SK-N-SH (cell line): ENCODE data around the gene GTF2F2. TPM values are rescaled to one million over a fixed set of nuclear protein-coding genes. Genes with fewer than 3 reads are reported as not detected.

Experiments used
- CTCF ChIA-PET: fragments of 300-600, 350-600 bp; formaldehyde crosslinking; extraction: SDS; loops from one replicate; lab custom pipeline; 2021; lab: Yijun Ruan, JAX
- POLR2A ChIA-PET: fragments of 350-600 bp; sonication (Branson Sonifier 250); formaldehyde crosslinking; extraction: SDS; loops from one replicate; lab custom pipeline; 2020; ENCODE audit warnings: antibody characterized with exemption, inconsistent platforms; lab: Yijun Ruan, JAX
- DNase-seq: peaks from one replicate; pipeline ENCODE4 v3.0.0; 2012
- H2AFZ ChIP-seq: fragments of 200-600 bp; sonication (generic); 2 replicates; pipeline ENCODE4 v1.8.1; 2016; ENCODE audit warnings: antibody characterized with exemption, mild to moderate bottlenecking, low read depth
- H3F3A ChIP-seq: fragments of 200-600 bp; sonication (generic); replicated peaks from 2 replicates; pipeline ENCODE3; 2016; ENCODE audit warnings: antibody characterized with exemption, mild to moderate bottlenecking; ENCODE audit not compliant: insufficient read depth
- H3K27ac ChIP-seq, 2 experiments: fragments of 200-500 bp in 1 of 2; fragments of 200-600 bp in 1 of 2; sonication (Bioruptor generic) in 1 of 2; sonication (generic), shearing (Covaris generic) in 1 of 2; 2 replicates each; pipeline versions ENCODE4 v1.5.1 to v1.6.1; 2014 to 2016; ENCODE audit warnings: low read depth in 2 of 2, inconsistent platforms in 1 of 2, low read length in 1 of 2, mild to moderate bottlenecking in 1 of 2, mixed read lengths in 1 of 2
- H3K27me3 ChIP-seq: fragments of 200-600 bp; sonication (generic), shearing (Covaris generic); 2 replicates; pipeline ENCODE4 v1.6.1; 2016; ENCODE audit warnings: mixed run types; ENCODE audit not compliant: insufficient read depth
- H3K36me3 ChIP-seq, 2 experiments: fragments of 200-500 bp in 1 of 2; fragments of 200-600 bp in 1 of 2; sonication (Bioruptor generic) in 1 of 2; sonication (generic) in 1 of 2; replicated peaks in 1 of 2; 2 replicates each; pipeline versions ENCODE3 to v1.5.1; 2014 to 2016; ENCODE audit warnings: low read length in 1 of 2, mild to moderate bottlenecking in 1 of 2; ENCODE audit not compliant: insufficient read depth in 2 of 2, control insufficient read depth in 1 of 2
- H3K4me1 ChIP-seq, 2 experiments: fragments of 200-500 bp in 1 of 2; fragments of 200-600 bp in 1 of 2; sonication (Bioruptor generic) in 1 of 2; sonication (generic), shearing (Covaris generic) in 1 of 2; 2 replicates each; pipeline versions ENCODE4 v1.5.1 to v1.6.1; 2014 to 2016; ENCODE audit warnings: low read depth in 1 of 2, low read length in 1 of 2, mixed run types in 1 of 2; ENCODE audit not compliant: insufficient read depth in 2 of 2, control insufficient read depth in 1 of 2
- H3K4me2 ChIP-seq: fragments of 200-600 bp; sonication (generic), shearing (Covaris generic); 2 replicates; pipeline ENCODE4 v1.6.1; 2017; ENCODE audit warnings: mixed run types
- H3K4me3 ChIP-seq, 2 experiments: fragments of 200-500 bp in 1 of 2; fragments of 200-600 bp in 1 of 2; sonication (Bioruptor generic) in 1 of 2; sonication (generic), shearing (Covaris generic) in 1 of 2; 2 replicates each; pipeline versions ENCODE4 v1.5.1 to v1.8.1; 2014 to 2016; ENCODE audit warnings: low read depth in 2 of 2, inconsistent platforms in 1 of 2, low read length in 1 of 2, mild to moderate bottlenecking in 1 of 2, mixed read lengths in 1 of 2, moderate library complexity in 1 of 2
- H3K79me2 ChIP-seq: fragments of 200-600 bp; sonication (generic); 2 replicates; pipeline ENCODE4 v1.8.1; 2017; ENCODE audit warnings: mild to moderate bottlenecking; ENCODE audit not compliant: insufficient read depth
- H3K9ac ChIP-seq: fragments of 200-600 bp; sonication (generic); 2 replicates; pipeline ENCODE4 v1.6.1; 2017; ENCODE audit warnings: mixed run types
- H3K9me2 ChIP-seq: fragments of 200-600 bp; sonication (generic); 2 replicates; pipeline ENCODE4 v1.6.1; 2017; ENCODE audit warnings: mixed run types
- H3K9me3 ChIP-seq: fragments of 200-600 bp; sonication (generic); 2 replicates; pipeline ENCODE4 v1.6.1; 2017; ENCODE audit warnings: mixed run types, mild to moderate bottlenecking, moderate library complexity
- H4K20me1 ChIP-seq: fragments of 200-600 bp; sonication (generic); 2 replicates; pipeline ENCODE4 v1.6.1; 2017; ENCODE audit warnings: mild to moderate bottlenecking, mixed run types; ENCODE audit not compliant: insufficient read depth
- CHD2 ChIP-seq: fragments of 150-350 bp; IDR thresholded peaks from 2 replicates; pipeline ENCODE4 v1.6.1; 2018; ENCODE audit warnings: low read length; ENCODE audit not compliant: partially characterized antibody
- FOSL2 ChIP-seq: IDR thresholded peaks from 2 replicates; pipeline ENCODE4 v1.4.0; 2012; ENCODE audit warnings: low read depth, mild to moderate bottlenecking, moderate library complexity, borderline replicate concordance
- FOXM1 ChIP-seq: IDR thresholded peaks from 2 replicates; pipeline ENCODE4 v1.4.0; 2012; ENCODE audit warnings: low read depth, mild to moderate bottlenecking
- GATA2 ChIP-seq: sonication (generic); formaldehyde crosslinking; IDR thresholded peaks from 2 replicates; pipeline ENCODE4 v1.5.0; 2020; ENCODE audit warnings: mild to moderate bottlenecking, missing genetic modification reagents
- JUND ChIP-seq: IDR thresholded peaks from 2 replicates; pipeline ENCODE4 v1.4.0; 2012
- MXI1 ChIP-seq: IDR thresholded peaks from 2 replicates; pipeline ENCODE4 v1.6.1; 2012; ENCODE audit warnings: mild to moderate bottlenecking, low read depth, low read length, improper control_type of control experiment
- NFIC ChIP-seq: IDR thresholded peaks from 2 replicates; pipeline ENCODE4 v1.4.0; 2012; ENCODE audit warnings: borderline replicate concordance
- PBX3 ChIP-seq: IDR thresholded peaks from 2 replicates; pipeline ENCODE4; 2012
- RAD21 ChIP-seq: IDR thresholded peaks from 2 replicates; pipeline ENCODE4 v1.6.1; 2012; ENCODE audit warnings: mild to moderate bottlenecking, low read length
- RCOR1 ChIP-seq: fragments of 150-350 bp; IDR thresholded peaks from 2 replicates; pipeline ENCODE4 v1.6.1; 2017; ENCODE audit warnings: antibody characterized with exemption, low read length
- TAF1 ChIP-seq: IDR thresholded peaks from 2 replicates; pipeline ENCODE4 v1.6.1; 2012; ENCODE audit warnings: low read depth, mild to moderate bottlenecking, low read length, moderate library complexity, borderline replicate concordance
- TCF12 ChIP-seq: IDR thresholded peaks from 2 replicates; pipeline ENCODE4 v1.4.0; 2012
- YY1 ChIP-seq: IDR thresholded peaks from 2 replicates; pipeline ENCODE4 v1.4.0; 2012; ENCODE audit warnings: low read depth, mild to moderate bottlenecking
- WGBS: methylation state at CpG from one replicate; pipeline ENCODE4 v1.1.6; 2017; ENCODE audit warnings: low lambda C conversion rate; 5-methylcytosine and 5-hydroxymethylcytosine counted together
- polyA plus RNA-seq, 3 experiments: library from polyadenylated mRNA; depleted of rRNA; stranded (reverse); fragments of >200 nt; gene quantifications; 2 replicates each; pipeline ENCODE4 v1.2.3, GENCODE V29; 2012
- TF ChIP-seq, protein P1 (sequence below): fragments of 150-350 bp; IDR thresholded peaks from 2 replicates; pipeline ENCODE4 v1.6.1; 2016; ENCODE audit warnings: mild to moderate bottlenecking, low read depth, low read length
- TF ChIP-seq, protein P2 (sequence below): IDR thresholded peaks from 2 replicates; pipeline ENCODE4 v1.4.0; 2012; ENCODE audit warnings: low read depth
- TF ChIP-seq, protein P3 (sequence below): IDR thresholded peaks from 2 replicates; pipeline ENCODE4 v1.4.0; 2012; ENCODE audit warnings: low read depth, borderline replicate concordance
- TF ChIP-seq, protein P4 (sequence below): fragments of 150-350 bp; IDR thresholded peaks from 2 replicates; pipeline ENCODE4 v1.6.1; 2017; ENCODE audit warnings: antibody characterized with exemption, low read length, low read depth, borderline replicate concordance
- TF ChIP-seq, protein P5 (sequence below): IDR thresholded peaks from 2 replicates; pipeline ENCODE4 v1.6.1; 2012; ENCODE audit warnings: mild to moderate bottlenecking, low read depth, low read length, moderate library complexity

Gene GTF2F2
- polyA plus RNA-seq, 1 of the 3 experiments (the other 2 are of a cell fraction), result 24.2 TPM

- WGBS, result 94% methylated on average over 1 of the region's 1 CpG
- H4K20me1 ChIP-seq, result no peaks in the 10 kb centered on the region
- H3K9ac ChIP-seq, result no peak overlapping the region
- H3K4me3 ChIP-seq, result no peak overlapping the region
- POLR2A ChIA-PET, result no interaction called here
- H3F3A ChIP-seq, result peaks cover 2% of the 10 kb centered on the region
- H3K4me2 ChIP-seq, result no peak overlapping the region
- TF ChIP-seq YY1 (no peak), TCF12 (no peak), PBX3 (no peak), JUND (no peak), CHD2 (no peak), RCOR1 (no peak), RAD21 (no peak), MXI1 (no peak)
- TF ChIP-seq, protein P1, sequence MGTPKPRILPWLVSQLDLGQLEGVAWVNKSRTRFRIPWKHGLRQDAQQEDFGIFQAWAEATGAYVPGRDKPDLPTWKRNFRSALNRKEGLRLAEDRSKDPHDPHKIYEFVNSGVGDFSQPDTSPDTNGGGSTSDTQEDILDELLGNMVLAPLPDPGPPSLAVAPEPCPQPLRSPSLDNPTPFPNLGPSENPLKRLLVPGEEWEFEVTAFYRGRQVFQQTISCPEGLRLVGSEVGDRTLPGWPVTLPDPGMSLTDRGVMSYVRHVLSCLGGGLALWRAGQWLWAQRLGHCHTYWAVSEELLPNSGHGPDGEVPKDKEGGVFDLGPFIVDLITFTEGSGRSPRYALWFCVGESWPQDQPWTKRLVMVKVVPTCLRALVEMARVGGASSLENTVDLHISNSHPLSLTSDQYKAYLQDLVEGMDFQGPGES, result no peak
- TF ChIP-seq, protein P2, sequence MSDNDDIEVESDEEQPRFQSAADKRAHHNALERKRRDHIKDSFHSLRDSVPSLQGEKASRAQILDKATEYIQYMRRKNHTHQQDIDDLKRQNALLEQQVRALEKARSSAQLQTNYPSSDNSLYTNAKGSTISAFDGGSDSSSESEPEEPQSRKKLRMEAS, result no peak
- TF ChIP-seq, protein P3, sequence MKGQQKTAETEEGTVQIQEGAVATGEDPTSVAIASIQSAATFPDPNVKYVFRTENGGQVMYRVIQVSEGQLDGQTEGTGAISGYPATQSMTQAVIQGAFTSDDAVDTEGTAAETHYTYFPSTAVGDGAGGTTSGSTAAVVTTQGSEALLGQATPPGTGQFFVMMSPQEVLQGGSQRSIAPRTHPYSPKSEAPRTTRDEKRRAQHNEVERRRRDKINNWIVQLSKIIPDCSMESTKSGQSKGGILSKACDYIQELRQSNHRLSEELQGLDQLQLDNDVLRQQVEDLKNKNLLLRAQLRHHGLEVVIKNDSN, result no peak
- H2AFZ ChIP-seq, result no peak overlapping the region
- no peaks in the 10 kb centered on the region for H3K79me2 ChIP-seq
- CTCF ChIA-PET, result interaction anchor here (1.2 kb wide), 1 partner anchor 213 kb away, joined by 3 read pairs; no protein-coding TSS in a partner anchor
- no peaks in the 10 kb centered on the region for H3K9me3 ChIP-seq
- no peaks in the 10 kb centered on the region for H3K9me2 ChIP-seq
- H3K36me3 ChIP-seq, result no peaks in the 10 kb centered on the region
- 0 out of 4 replicates have a peak, but pooled peaks cover 0 to 2% of the 10 kb centered on the region in 2 experiments for H3K4me1 ChIP-seq
- no peak overlapping the region for H3K27ac ChIP-seq
- DNase-seq, result no peak
- no peaks in the 10 kb centered on the region for H3K27me3 ChIP-seq
Measured at GRCh38 chr13:45078003-45078402, 42.3 kb upstream of the GTF2F2 start.

DNA sequence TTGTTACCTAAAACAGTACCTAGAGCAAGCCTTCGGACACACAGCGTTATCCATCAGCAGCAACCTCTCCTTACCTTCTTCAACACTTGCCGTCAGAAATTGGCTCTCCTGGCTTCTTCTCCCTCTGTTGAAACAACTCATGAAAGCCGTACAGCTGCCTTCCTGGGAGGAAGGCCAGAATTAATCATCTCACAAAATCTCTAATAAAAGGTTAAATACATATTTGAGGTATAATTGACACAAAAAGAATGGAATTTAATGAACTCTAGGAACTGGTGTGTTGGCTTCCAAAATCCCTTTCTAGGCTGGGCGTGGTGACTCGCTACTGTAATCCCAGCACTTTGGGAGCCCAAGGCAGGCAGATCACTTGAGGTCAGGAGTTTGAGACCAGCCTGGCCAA is 37.3 kb upstream of the GTF2F2 start:
- no peaks in the 10 kb centered on the region for H3K36me3 ChIP-seq
- no peak overlapping the region for H3K4me3 ChIP-seq
- CTCF ChIA-PET, result interaction anchor here (1.5 kb wide), 1 partner anchor 36 kb away, joined by 4 read pairs; no protein-coding TSS in a partner anchor
- H3F3A ChIP-seq, result peaks cover 8% of the 10 kb centered on the region
- H3K9me2 ChIP-seq, result no peaks in the 10 kb centered on the region
- POLR2A ChIA-PET, result no interaction called here
- H3K27ac ChIP-seq, result no peak overlapping the region
- no peaks in the 10 kb centered on the region for H3K27me3 ChIP-seq
- 58% methylated on average over 6 of the region's 6 CpGs for WGBS
- H3K4me2 ChIP-seq, result no peak overlapping the region
- H3K9me3 ChIP-seq, result no peaks in the 10 kb centered on the region
- no peak overlapping the region for H2AFZ ChIP-seq
- no peaks in the 10 kb centered on the region for H4K20me1 ChIP-seq
- peaks cover 0 to 21% of the 10 kb centered on the region in 2 experiments; a peak in 1 of 4 replicates for H3K4me1 ChIP-seq
- no peaks in the 10 kb centered on the region for H3K79me2 ChIP-seq
- no peak overlapping the region for H3K9ac ChIP-seq
- DNase-seq, result no peak
- TF ChIP-seq FOXM1 (no peak), FOSL2 (peak; percentile 40; the same call in 1 of the 2 replicates), NFIC (peak; percentile 85), TAF1 (no peak), GATA2 (no peak), RCOR1 (no peak), CHD2 (no peak)
- TF ChIP-seq, protein P3, result no peak
- TF ChIP-seq, protein P2, result no peak; the same call in 1 of the 2 replicates
- TF ChIP-seq, protein P4, sequence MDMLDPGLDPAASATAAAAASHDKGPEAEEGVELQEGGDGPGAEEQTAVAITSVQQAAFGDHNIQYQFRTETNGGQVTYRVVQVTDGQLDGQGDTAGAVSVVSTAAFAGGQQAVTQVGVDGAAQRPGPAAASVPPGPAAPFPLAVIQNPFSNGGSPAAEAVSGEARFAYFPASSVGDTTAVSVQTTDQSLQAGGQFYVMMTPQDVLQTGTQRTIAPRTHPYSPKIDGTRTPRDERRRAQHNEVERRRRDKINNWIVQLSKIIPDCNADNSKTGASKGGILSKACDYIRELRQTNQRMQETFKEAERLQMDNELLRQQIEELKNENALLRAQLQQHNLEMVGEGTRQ, result no peak
- TF ChIP-seq, protein P5, sequence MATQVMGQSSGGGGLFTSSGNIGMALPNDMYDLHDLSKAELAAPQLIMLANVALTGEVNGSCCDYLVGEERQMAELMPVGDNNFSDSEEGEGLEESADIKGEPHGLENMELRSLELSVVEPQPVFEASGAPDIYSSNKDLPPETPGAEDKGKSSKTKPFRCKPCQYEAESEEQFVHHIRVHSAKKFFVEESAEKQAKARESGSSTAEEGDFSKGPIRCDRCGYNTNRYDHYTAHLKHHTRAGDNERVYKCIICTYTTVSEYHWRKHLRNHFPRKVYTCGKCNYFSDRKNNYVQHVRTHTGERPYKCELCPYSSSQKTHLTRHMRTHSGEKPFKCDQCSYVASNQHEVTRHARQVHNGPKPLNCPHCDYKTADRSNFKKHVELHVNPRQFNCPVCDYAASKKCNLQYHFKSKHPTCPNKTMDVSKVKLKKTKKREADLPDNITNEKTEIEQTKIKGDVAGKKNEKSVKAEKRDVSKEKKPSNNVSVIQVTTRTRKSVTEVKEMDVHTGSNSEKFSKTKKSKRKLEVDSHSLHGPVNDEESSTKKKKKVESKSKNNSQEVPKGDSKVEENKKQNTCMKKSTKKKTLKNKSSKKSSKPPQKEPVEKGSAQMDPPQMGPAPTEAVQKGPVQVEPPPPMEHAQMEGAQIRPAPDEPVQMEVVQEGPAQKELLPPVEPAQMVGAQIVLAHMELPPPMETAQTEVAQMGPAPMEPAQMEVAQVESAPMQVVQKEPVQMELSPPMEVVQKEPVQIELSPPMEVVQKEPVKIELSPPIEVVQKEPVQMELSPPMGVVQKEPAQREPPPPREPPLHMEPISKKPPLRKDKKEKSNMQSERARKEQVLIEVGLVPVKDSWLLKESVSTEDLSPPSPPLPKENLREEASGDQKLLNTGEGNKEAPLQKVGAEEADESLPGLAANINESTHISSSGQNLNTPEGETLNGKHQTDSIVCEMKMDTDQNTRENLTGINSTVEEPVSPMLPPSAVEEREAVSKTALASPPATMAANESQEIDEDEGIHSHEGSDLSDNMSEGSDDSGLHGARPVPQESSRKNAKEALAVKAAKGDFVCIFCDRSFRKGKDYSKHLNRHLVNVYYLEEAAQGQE, result no peak
